ENCODE results near the gene CADM4.
"Not testable (repeated sequence)": the region's sequence is repeated elsewhere in the genome, so short reads cannot be mapped to it uniquely, and the experiment has no call there.

Gene CADM4

GRCh38 chr19:43638995-43639518, 593 bp downstream of the CADM4 start:
- no peak for DNase-seq (ENCODE audit: low read depth)
- TF ChIP-seq CTCF (IDR thresholded peaks at IDR 0.05; ENCODE audit: low read depth, low read length) (no peak), POLR2A (IDR thresholded peaks at IDR 0.05; ENCODE audit: extremely low read depth, insufficient read length) (no peak), MYC (IDR thresholded peaks at IDR 0.05; ENCODE audit: low read depth, low read length) (no peak), MAX (IDR thresholded peaks at IDR 0.05; ENCODE audit: low read depth, low read length) (no peak)
- no peak overlapping the region for H3K4me3 ChIP-seq (ENCODE audit: low read depth, low read length)

GRCh38 chr19:43638214-43638994, 1.2 kb downstream of the CADM4 start:
- TF ChIP-seq POLR2A (IDR thresholded peaks at IDR 0.05; ENCODE audit: extremely low read depth, insufficient read length) (no peak), MAX (IDR thresholded peaks at IDR 0.05; ENCODE audit: low read depth, low read length) (no peak), CTCF (IDR thresholded peaks at IDR 0.05; ENCODE audit: low read depth, low read length) (no peak), MYC (IDR thresholded peaks at IDR 0.05; ENCODE audit: low read depth, low read length) (no peak)

GRCh38 chr19:43636121-43636683, 3.4 kb downstream of the CADM4 start:
- no peak for DNase-seq (ENCODE audit: low read depth)
- H3K4me3 ChIP-seq (ENCODE audit: low read depth, low read length) = no peak overlapping the region
- TF ChIP-seq POLR2A (IDR thresholded peaks at IDR 0.05; ENCODE audit: extremely low read depth, insufficient read length) = no peak
- no peak for TF ChIP-seq CTCF (IDR thresholded peaks at IDR 0.05; ENCODE audit: low read depth, low read length)
- TF ChIP-seq MAX (IDR thresholded peaks at IDR 0.05; ENCODE audit: low read depth, low read length) = no peak
- TF ChIP-seq MYC (IDR thresholded peaks at IDR 0.05; ENCODE audit: low read depth, low read length) = no peak

More at GRCh38 chr19:43638214-43638994, 1.2 kb downstream of the CADM4 start:
- H3K4me3 ChIP-seq (ENCODE audit: low read depth, low read length) = no peak overlapping the region
- no peak for DNase-seq (ENCODE audit: low read depth)

- not testable (repeated sequence) for DNase-seq (ENCODE audit: low read depth); H3K4me3 ChIP-seq (ENCODE audit: low read depth, low read length)
Observed at GRCh38 chr19:43635561-43635940, 4.1 kb downstream of the CADM4 start.

GRCh38 chr19:43634872-43635560, 4.6 kb downstream of the CADM4 start:
- peak; percentile 25 for DNase-seq (ENCODE audit: low read depth)
- TF ChIP-seq POLR2A (IDR thresholded peaks at IDR 0.05; ENCODE audit: extremely low read depth, insufficient read length) = no peak
- H3K4me3 ChIP-seq (ENCODE audit: low read depth, low read length) = no peak overlapping the region

- DNase-seq (ENCODE audit: low read depth) = no peak
- no peak overlapping the region for H3K4me3 ChIP-seq (ENCODE audit: low read depth, low read length)
- TF ChIP-seq POLR2A (IDR thresholded peaks at IDR 0.05; ENCODE audit: extremely low read depth, insufficient read length) (no peak), MAX (IDR thresholded peaks at IDR 0.05; ENCODE audit: low read depth, low read length) (no peak), MYC (IDR thresholded peaks at IDR 0.05; ENCODE audit: low read depth, low read length) (no peak), CTCF (IDR thresholded peaks at IDR 0.05; ENCODE audit: low read depth, low read length) (no peak)
Observed at GRCh38 chr19:43634506-43634871, 5.2 kb downstream of the CADM4 start.

All from NB4 (cell line).